ENCODE measurements around the gene STAG1.
"Not testable (repeated sequence)": the region's sequence is repeated elsewhere in the genome, so short reads cannot be mapped to it uniquely, and the experiment has no call there.

The STAG1 gene

DNA sequence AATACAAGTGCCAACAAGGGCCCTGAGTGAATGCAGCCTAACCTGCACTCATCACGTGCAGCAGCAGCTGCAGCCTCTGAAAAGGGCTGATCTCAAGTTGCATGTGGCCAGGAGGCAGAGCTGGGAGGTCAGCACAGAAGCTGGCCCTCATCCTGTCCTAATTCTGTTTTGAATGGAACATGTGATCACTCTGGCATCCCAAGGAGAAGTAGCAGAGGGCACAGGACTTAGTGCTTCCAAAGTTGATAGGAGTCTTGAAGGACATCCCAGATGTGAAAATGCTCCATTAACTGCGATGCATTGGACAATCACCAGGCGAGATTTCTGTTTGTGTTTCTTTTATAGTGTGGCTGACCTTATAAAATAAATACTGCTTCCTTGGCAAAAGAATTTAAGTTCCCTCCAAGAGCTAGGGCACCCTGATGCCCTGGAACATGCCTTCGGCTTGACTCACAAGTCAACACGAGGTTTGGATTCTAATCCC lies 31.6 kb upstream of the STAG1 start:
- no peak overlapping the region for H3K4me3 ChIP-seq (ENCODE audit: low read depth, low read length)
- peak; percentile 79 for DNase-seq (ENCODE audit: low read depth)
- TF ChIP-seq CTCF (IDR thresholded peaks at IDR 0.05; ENCODE audit: control insufficient read depth, extremely low read depth, insufficient read depth): no peak

GRCh38 chr3:136780741-136781140 lies 28.6 kb upstream of the STAG1 start:
- no peak overlapping the region for H3K4me3 ChIP-seq (ENCODE audit: low read depth, low read length)
- no peak for TF ChIP-seq CTCF (IDR thresholded peaks at IDR 0.05; ENCODE audit: control insufficient read depth, extremely low read depth, insufficient read depth)

GRCh38 chr3:136778865-136779264 lies 26.7 kb upstream of the STAG1 start:
- H3K4me3 ChIP-seq (ENCODE audit: low read depth, low read length): no peak overlapping the region
- no peak for TF ChIP-seq CTCF (IDR thresholded peaks at IDR 0.05; ENCODE audit: control insufficient read depth, extremely low read depth, insufficient read depth)
- DNase-seq (ENCODE audit: low read depth): no peak

More at GRCh38 chr3:136780741-136781140, 28.6 kb upstream of the STAG1 start:
- no peak for DNase-seq (ENCODE audit: low read depth)

GRCh38 chr3:136772709-136773108 lies 20.5 kb upstream of the STAG1 start:
- no peak overlapping the region for H3K4me3 ChIP-seq (ENCODE audit: low read depth, low read length)
- no peak for DNase-seq (ENCODE audit: low read depth)
- TF ChIP-seq CTCF (IDR thresholded peaks at IDR 0.05; ENCODE audit: control insufficient read depth, extremely low read depth, insufficient read depth): no peak

DNA sequence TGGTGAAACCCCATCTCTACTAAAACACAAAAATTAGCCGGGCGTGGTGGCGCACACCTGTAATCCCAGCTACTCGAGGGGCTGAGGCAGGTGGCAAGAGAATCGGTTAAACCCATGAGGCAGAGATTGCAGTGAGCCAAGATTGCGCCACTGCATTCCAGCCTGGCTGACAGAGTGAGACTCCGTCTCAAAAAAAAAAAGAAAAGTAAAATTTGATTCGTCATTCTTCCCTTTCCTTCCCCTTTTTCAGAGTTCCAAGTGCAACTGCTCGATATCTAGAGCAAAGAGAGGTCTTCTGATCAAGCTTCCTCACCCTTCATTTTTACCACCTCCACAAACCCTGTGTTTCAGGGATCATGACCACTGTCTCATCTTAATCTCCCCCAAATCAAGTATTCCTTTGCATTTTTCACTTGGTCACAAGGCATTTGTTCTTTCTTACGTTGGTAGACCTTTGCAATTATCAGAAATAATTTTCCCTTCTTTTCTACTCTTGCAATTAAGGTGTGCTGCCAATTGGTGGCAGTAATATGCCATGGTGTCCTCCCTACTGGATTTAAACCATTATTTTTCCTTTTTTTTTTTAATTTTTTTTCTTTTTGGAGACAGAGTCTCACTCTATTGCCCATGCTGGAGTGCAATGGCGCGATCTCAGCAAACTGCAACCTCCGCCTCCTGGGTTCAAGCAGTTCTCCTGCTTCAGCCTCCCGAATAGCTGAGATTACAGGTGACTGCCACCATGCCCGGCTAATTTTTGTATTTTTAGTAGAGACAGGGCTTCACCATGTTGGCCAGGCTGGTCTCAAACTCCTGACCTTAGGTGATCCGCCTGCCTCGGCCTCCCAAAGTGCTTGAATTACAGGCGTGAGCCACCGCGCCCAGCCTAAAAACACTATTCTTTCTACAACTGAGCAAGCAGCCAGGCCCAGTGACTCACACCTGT lies 6.3 kb upstream of the STAG1 start:
- peak; percentile 80 for TF ChIP-seq CTCF (IDR thresholded peaks at IDR 0.05; ENCODE audit: control insufficient read depth, extremely low read depth, insufficient read depth)
- not testable (repeated sequence) for DNase-seq (ENCODE audit: low read depth); H3K4me3 ChIP-seq (ENCODE audit: low read depth, low read length)

DNA sequence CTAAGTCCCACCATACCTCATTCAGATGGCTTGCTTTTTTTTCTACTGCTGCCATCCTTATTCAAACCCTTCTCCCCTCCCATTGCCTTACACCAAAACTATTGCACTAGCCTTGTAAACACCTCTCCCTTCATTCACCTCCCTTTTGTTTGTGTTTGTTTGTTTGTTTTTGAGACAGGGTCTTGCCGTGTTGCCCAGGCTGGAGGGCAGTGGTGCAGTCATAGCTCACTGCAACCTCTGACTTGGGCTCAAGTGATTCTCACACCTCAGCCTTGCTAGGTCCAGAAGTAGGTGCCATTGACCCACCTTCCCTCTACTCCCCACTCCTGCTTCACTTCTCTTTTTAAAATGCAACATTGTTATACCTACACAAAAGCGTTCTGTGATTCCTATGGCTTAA lies 3.0 kb upstream of the STAG1 start:
- no peak for DNase-seq (ENCODE audit: low read depth)
- no peak for TF ChIP-seq CTCF (IDR thresholded peaks at IDR 0.05; ENCODE audit: control insufficient read depth, extremely low read depth, insufficient read depth)
- no peak overlapping the region for H3K4me3 ChIP-seq (ENCODE audit: low read depth, low read length)

Measured in LNCaP clone FGC (cell line).